Measurements from ENCODE around the gene NRF1. TPM values are rescaled to one million over a fixed set of nuclear protein-coding genes. Genes with fewer than 3 reads are reported as not detected.

NRF1 gene
- total RNA-seq, 1 experiment from 2014 or later, result 22.5 TPM

DNA sequence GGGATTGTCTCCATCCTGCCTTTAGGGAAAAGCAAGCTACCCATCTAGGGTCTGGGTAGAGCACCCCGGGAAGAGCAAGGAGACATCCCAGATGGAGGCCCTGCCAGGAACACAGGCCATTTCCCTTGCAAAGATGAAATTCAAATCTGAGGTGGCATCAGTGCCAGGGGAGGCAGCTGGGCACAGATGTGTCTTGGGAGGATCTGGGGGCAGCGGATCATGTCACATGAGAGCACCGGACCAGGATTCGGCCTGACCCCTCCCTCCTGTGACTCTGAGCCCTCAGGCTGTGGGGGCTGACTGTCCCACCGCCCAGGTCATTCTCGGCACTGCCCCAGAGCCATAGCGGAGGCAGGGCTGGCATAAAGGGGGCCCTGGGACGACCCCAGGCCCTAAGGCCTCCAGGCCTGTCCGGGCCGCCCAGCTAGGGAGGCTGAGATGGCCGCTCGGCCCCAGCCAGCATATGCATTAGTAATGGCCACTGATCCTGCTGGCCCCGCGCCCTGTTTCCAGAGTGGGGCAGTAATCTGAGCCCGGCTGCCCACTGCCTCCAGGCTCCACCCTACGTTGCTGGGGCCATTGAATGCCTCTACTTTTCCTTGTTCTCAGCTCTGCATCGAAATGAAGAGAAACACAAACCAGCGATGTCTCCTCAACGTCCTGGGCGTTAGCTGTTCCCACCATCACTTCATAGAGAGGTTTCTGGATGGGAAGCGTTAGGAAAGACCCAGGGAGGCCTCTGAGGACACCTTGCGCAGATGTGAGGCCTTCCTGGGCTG is 192.8 kb downstream of the NRF1 start:
- no peaks in the 10 kb centered on the region for H4K20me1 ChIP-seq (ENCODE audit: insufficient read depth, low read depth, low read length)
- H3K79me2 ChIP-seq (ENCODE audit: low read length), result no peaks in the 10 kb centered on the region
- H3K9me3 ChIP-seq (ENCODE audit: low read length), result no peaks in the 10 kb centered on the region
- DNase-seq, result no peak
- H3K9ac ChIP-seq (ENCODE audit: low read length), result no peak overlapping the region
- H3K4me1 ChIP-seq (ENCODE audit: low read length), result peaks cover 4% of the 10 kb centered on the region
- H3K27me3 ChIP-seq (ENCODE audit: low read length), result no peaks in the 10 kb centered on the region
- no peak overlapping the region for H2AFZ ChIP-seq (ENCODE audit: low read length)
- no peaks in the 10 kb centered on the region for H3K9me2 ChIP-seq (replicated peaks; ENCODE audit: insufficient read depth, low read length)
- no peak overlapping the region for H3K27ac ChIP-seq (ENCODE audit: low read length)
- no peak overlapping the region for H3K4me2 ChIP-seq (ENCODE audit: low read depth, low read length, poor library complexity, severe bottlenecking)
- no peak overlapping the region for H3K4me3 ChIP-seq (ENCODE audit: low read length)
- H3K36me3 ChIP-seq (ENCODE audit: insufficient read depth, low read length), result no peaks in the 10 kb centered on the region

DNA sequence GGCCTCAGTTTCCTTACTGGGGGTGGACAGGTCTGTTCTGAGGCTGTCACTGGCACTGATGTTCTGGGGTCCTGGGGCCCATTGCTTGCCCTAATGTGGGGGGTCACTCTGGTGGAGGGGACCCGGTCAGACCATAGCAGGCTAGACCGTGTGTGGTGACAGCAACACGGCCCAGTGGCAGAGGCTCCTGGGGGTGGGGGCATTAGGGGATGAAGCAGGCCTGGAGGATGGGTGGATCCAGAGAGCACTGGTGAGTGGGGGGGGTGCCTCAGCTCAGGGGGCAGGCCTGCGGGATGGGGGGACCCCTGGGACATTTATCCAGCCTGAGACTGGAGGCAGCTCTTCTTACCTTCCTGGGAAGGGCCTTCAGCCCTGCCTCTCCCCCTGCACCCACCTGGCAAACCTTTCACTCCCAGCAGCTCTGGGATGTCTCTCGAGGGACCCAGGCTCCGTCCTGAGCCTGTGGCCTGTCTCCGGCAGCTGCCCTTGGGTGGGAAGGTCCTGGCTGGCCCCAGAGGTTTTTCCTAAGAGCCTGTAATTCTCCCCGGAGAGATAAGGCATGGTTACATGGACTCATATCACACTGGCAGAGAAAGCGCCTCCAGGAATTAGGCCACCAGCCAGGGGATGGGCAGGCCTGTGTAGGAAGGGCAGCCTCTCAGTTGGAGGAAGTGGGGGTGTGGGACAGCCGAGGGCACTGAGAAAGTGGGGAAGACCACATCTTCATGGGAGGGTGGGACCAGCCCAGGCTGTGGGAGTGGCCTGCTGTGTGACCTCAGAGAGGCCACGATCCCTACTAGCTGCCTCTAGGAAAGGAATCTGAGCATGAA is 193.6 kb downstream of the NRF1 start:
- Histone ChIP-seq H3K9me3 (ENCODE audit: low read length) (no peaks in the 10 kb centered on the region), H3K4me2 (ENCODE audit: low read depth, low read length, poor library complexity, severe bottlenecking) (no peak overlapping the region), H3K4me3 (ENCODE audit: low read length) (no peak overlapping the region), H3K9ac (ENCODE audit: low read length) (no peak overlapping the region), H4K20me1 (ENCODE audit: insufficient read depth, low read depth, low read length) (no peaks in the 10 kb centered on the region), H3K27me3 (ENCODE audit: low read length) (no peaks in the 10 kb centered on the region), H3K9me2 (replicated peaks; ENCODE audit: insufficient read depth, low read length) (no peaks in the 10 kb centered on the region), H2AFZ (ENCODE audit: low read length) (no peak overlapping the region), H3K79me2 (ENCODE audit: low read length) (no peaks in the 10 kb centered on the region), H3K27ac (ENCODE audit: low read length) (no peak overlapping the region), H3K4me1 (ENCODE audit: low read length) (peaks cover 4% of the 10 kb centered on the region), H3K36me3 (ENCODE audit: insufficient read depth, low read length) (no peaks in the 10 kb centered on the region)
- DNase-seq, result no peak

Small RNAs within 50 kb of the gene (small RNA-seq; reads per million reads assigned to genes)
- 5,810 reads per million, percentile 100 among the genes with 10 or more reads in this experiment for gene MIR182
- 417 reads per million, percentile 100 among the genes with 10 or more reads in this experiment for gene MIR183
- 9.1 reads per million, percentile 90 among the genes with 10 or more reads in this experiment for gene MIR96

Other genes starting within 250 kb of the NRF1 start
- 0.15 and 0.22 TPM in 2 replicates for gene STRIP2, start 177.3 kb upstream of the NRF1 start, total RNA-seq (2014; rRNA removed; shearing (Covaris generic); ENCODE audit: low replicate concordance)
- gene SMKR1, start 109.2 kb upstream of the NRF1 start, total RNA-seq (2014; rRNA removed; shearing (Covaris generic); ENCODE audit: low replicate concordance), result 0.22 TPM in 1 of 2 replicates, not detected in the other

All from Karpas-422 (cell line).